ENCODE results near the gene KCNC3.

GRCh38 chr19:50266041-50266440 is 63.1 kb downstream of the KCNC3 start:
- TF ChIP-seq CTCF (conservative IDR thresholded peaks at IDR 0.05; ENCODE audit: low read length) = no peak
- no peak for TF ChIP-seq EZH2phosphoT487 (IDR thresholded peaks at IDR 0.05; ENCODE audit: borderline replicate concordance)

All from Loucy (cell line).